Activated CD4-positive, CD25-positive, alpha-beta regulatory T cell treated with anti-CD3 and anti-CD28 coated beads, Interleukin-2, amount 50 U/mL, for 16 hours (primary cell): ENCODE measurements around the gene PVR.
"Not testable (repeated sequence)": the region's sequence is repeated elsewhere in the genome, so short reads cannot be mapped to it uniquely, and the experiment has no call there.

Source experiments
- DNase-seq: peaks from one replicate; pipeline ENCODE4 v3.0.0-alpha.2; 2020; ENCODE audit warnings: low read depth, low spot score

The PVR gene

GRCh38 chr19:44698492-44699201 is 54.9 kb downstream of the PVR start, which contains the start of gene CEACAM16:
TSS of gene CEACAM16 (plus strand) at chr19:44699151. CDS start at chr19:44701457, 2,306 bp downstream.
- no peak for DNase-seq

DNA sequence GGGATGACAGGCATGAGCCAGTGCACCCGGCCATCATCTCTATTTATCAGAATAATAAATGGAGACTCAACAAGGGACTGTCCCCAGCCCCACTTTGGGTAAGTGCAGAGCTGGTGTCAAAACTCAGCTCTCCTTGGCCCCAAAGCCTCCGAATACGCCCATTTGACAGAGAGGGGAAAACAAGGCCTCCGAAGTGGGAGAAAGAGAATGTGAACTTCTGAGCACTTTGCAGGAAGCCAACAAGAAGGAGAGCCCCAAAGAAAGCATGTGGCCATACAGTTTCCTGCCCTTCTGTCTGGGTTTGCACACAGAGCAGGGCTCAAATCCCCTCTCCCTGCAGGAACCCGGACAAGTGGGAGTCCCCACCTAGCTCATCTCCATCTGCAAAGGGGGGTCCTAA is 56.8 kb downstream of the PVR start:
- no peak for DNase-seq

DNA sequence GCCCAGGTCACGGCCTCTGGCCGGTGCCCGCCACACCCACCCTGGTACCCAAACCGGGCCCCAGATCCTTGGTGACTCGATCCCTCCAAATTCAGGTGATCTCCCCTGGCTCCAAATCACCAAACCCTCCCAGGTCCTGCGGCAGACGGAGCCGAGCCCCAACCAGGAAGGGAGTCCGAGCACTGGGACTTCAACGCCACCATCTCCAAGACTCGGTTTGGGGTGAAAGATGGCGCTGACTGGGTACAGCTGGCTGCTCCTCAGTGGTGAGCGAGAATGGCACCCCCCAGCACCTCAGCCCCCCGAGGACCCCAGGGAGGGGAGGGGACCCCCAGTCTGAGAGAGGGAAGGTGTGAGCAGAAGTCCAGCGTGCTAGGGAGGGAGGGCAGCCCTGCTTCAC is 57.5 kb downstream of the PVR start:
- no peak for DNase-seq

DNA sequence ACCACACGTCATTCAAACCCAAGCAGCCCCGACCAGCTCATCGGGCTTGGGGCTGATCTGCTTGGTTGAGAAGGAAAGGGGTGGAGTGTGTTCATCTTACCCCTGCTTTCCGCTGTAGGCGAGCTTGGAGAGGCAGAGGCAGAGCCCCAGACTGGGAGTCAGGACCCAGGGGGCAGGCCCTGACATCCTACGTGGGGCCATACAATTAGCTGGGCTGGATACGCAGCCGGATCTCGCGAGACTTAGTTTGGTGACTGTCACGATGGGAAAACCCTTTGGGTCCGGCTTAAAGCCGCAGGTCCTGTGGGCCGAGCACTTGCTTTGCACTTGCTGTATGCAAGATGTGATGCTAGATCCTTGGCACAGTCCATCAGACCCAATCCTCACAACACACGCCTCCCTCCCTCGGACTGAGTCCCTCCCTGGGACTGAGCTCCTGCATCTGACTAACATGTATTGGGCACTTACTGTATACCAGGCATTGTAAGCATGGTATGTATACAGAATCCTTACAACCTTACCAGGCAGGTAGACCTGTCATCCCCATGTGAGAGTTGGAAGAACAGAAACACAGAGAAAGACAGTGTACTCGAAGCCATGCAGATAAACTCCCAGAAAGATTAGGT is 59.0 kb downstream of the PVR start:
- no peak for DNase-seq

DNA sequence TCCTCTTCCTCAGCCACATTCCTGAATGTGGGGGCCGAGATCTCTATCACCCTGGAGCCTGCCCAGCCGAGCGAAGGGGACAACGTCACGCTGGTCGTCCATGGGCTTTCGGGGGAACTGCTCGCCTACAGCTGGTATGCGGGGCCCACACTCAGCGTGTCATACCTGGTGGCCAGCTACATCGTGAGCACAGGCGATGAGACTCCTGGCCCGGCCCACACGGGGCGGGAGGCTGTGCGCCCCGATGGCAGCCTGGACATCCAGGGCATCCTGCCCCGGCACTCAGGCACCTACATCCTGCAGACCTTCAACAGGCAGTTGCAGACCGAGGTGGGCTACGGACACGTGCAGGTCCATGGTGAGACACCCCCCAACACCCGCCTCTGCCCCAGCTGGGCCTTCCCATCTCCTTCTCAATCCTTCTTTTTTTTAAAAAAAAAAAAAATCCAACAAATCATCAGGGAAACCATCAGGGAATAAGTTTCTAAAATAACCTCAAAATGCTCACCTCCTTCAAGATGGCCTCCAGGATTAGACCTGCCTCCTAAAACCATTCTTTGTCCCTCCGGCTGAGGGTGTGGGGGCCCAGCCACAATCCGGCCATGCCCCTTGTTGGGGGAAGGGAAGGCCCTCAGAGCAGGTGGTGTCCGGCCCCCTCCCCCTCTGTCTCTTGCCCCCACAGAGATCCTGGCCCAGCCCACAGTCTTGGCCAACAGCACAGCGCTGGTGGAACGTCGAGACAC is 59.8 kb downstream of the PVR start:
- no peak for DNase-seq

GRCh38 chr19:44704982-44705381 is 61.3 kb downstream of the PVR start:
- no peak for DNase-seq

- DNase-seq = no peak
Observed at GRCh38 chr19:44705502-44706010, 61.8 kb downstream of the PVR start.

DNA sequence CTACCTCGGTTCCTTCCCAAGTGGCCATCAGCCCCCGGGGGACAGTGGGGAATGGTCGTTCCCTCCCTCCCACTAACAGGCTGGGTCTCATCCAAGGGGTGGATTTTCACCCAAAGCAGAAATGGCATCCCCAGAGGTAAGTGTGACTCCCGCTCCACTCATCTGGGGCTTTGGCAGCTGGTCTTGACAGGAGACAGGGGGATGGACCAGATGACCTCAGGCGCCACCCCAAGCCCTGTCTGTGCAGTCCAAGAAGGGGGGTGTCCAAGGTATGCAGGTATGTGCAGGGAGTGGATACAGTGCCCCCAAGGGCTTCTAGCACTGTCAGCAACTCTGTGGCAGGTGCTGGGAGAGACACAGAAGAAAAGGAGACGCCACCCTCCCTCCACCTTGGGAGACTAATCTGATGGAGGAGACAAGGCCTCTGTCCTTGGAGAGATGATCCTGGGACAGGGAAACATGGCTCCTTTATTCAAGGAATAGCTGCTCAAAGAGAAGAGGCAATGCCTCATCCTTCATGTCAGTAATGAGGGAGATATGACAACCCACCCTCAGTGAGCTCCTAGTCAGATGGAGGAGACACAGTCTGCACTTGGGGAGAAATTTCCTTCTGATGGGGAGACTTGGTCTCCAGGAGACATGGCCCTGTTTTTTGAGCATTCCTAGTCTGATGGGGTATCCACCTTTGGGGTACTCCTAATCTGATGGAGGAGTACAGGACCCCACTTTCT is 63.0 kb downstream of the PVR start:
- no peak for DNase-seq

DNA sequence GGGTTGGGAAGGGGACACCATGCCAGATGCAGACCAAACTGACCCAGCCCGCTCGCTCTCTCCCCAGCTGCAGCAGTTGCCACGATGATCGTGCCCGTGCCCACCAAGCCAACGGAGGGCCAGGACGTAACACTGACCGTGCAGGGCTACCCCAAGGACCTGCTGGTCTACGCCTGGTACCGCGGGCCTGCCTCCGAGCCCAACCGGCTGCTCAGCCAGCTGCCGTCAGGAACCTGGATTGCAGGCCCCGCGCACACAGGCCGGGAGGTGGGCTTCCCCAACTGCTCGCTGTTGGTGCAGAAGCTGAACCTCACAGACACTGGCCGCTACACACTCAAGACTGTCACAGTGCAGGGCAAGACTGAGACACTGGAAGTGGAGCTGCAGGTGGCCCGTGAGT is 64.1 kb downstream of the PVR start:
- DNase-seq = no peak

- DNase-seq = no peak
Observed at GRCh38 chr19:44708940-44709339, 65.2 kb downstream of the PVR start.

DNA sequence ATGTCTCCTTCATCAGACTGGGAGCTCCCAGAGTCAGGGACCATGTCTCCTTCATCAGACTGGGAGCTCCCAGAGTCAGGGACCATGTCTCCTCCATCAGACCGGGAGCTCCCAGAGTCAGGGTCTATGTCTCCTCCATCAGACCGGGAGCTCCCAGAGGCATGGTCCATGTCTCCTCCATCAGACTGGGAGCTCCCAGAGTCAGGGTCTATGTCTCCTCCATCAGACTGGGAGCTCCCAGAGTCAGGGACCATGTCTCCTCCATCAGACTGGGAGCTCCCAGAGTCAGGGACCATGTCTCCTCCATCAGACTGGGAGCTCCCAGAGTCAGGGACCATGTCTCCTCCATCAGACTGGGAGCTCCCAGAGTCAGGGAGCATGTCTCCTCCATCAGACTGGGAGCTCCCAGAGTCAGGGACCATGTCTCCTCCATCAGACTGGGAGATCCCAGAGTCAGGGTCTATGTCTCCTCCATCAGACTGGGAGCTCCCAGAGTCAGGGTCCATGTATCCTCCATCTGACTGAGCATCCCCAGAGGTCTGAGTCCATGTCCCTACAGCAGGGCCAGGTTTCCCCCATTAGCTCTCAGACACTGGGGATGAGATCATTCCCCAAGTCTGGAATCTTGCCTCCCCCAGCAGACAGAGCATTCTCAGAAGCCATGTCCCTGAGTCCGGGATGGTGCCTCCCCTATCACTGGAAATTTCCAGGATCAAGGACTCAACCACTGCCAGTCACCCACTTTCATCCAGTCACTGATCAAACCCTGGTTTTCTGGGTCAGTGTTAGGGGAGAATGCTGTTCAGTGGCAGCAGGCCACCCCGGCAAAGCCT is 65.9 kb downstream of the PVR start:
- DNase-seq = not testable (repeated sequence)

DNA sequence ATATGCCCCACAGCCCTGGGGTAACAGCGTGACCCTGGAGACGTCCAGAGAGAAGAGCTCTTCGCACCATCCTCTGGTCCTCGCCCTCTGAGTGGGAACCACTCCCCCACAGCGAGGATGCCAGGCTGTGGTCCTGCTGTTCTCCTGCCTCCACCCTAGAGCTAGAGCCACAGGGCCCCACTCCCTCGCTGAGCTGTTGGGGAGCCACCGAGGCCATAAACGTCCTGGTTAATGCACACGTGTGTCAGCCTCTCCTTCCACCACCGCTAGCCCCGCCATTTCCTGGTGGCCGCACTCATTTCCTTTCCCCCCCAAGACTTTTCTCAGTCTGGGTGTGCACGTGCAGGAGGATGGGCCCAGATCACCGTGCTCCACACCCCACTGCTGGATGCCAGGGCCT is 66.8 kb downstream of the PVR start:
- no peak for DNase-seq

DNA sequence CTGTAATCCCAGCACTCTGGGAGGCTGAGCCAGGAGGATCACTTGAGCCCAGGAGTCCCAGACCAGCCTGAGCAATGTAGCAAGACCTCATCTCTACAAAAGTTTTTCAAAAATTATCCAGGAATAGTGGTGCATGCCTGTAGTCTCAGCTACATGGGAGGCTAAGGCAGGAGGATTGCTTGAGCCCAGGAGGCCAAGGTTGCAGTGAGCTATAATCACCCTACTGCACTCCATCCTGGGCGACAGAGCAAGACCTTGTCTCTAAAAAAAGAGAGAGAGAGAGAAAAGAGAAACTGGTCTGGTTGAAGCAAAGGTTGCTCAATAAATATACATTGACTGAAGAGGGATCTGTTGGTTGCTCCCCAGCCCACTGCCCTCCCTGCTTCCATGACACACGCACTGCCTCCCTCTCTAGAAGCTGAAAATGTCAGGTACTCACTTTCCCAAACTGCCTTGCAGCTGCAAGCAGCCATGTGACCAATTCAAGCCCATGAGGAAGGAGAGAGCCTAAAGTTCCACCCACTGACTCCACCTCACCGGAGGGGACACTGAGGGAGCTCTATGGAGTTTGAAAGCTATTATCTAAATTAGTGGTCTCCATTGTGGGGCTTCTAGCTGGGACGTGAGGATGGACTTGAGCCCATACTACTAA is 69.3 kb downstream of the PVR start:
- no peak for DNase-seq
